Measurements from ENCODE around the gene TMEM225B. TPM values are rescaled to one million over a fixed set of nuclear protein-coding genes. Genes with fewer than 3 reads are reported as not detected.

Gene TMEM225B
- total and polyA plus RNA-seq, 4 donors, result 0.10 to 0.28 (median 0.17) TPM; not detected in 1

GRCh38 chr7:99644431-99644830 lies 46.4 kb downstream of the TMEM225B start:
- WGBS, result 98% methylated on average over 3 of the region's 3 CpGs
- Histone ChIP-seq H3K4me3 (ENCODE audit: low read depth in 1 of 3, low read length in 3 of 3) (no peak overlapping the region), H3K4me1 (ENCODE audit: control insufficient read depth in 4 of 4, insufficient read depth in 4 of 4, low read length in 3 of 4) (no peaks in the 10 kb centered on the region), H3K27me3 (ENCODE audit: control insufficient read depth in 4 of 4, insufficient read depth in 4 of 4, low read length in 3 of 4) (no peaks in the 10 kb centered on the region), H3K27ac (ENCODE audit: low read depth in 1 of 2, low read length in 2 of 2) (no peak overlapping the region), H3K9ac (ENCODE audit: low read depth in 1 of 2, low read length in 2 of 2) (no peak overlapping the region), H3K9me3 (ENCODE audit: control insufficient read depth in 4 of 4, low read length in 3 of 4) (no peaks in the 10 kb centered on the region), H3K36me3 (ENCODE audit: control insufficient read depth in 4 of 4, insufficient read depth in 3 of 4, low read depth in 1 of 4, low read length in 3 of 4) (peaks cover 0 to 20% (median 11%) of the 10 kb centered on the region in 4 donors)
- no peak for DNase-seq (ENCODE audit: low spot score)
- TF ChIP-seq TAF1 (conservative IDR thresholded peaks at IDR 0.05) (no peak), FOXA1 (IDR thresholded peaks at IDR 0.05) (no peak), EGR1 (IDR thresholded peaks at IDR 0.05; ENCODE audit: low read depth in 2 of 2) (no peak), ATF3 (IDR thresholded peaks at IDR 0.05) (no peak), CTCF (IDR thresholded peaks at IDR 0.05; ENCODE audit: low read depth, low read length, missing input control) (no peak), MAX (IDR thresholded peaks at IDR 0.05) (no peak), ZBTB33 (IDR thresholded peaks at IDR 0.05) (no peak), SP1 (IDR thresholded peaks at IDR 0.05) (no peak), NR2F2 (IDR thresholded peaks at IDR 0.05) (no peak), GABPA (IDR thresholded peaks at IDR 0.05 in 1 of 2, conservative IDR thresholded peaks at IDR 0.05 in 1 of 2) (no peak), HNF4A (conservative IDR thresholded peaks at IDR 0.05) (no peak), RAD21 (IDR thresholded peaks at IDR 0.05) (no peak), RXRA (IDR thresholded peaks at IDR 0.05) (no peak), YY1 (IDR thresholded peaks at IDR 0.05) (no peak), FOXA2 (IDR thresholded peaks at IDR 0.05) (no peak)

GRCh38 chr7:99645590-99645989 lies 47.5 kb downstream of the TMEM225B start:
- no peak for DNase-seq (ENCODE audit: low spot score)

More at GRCh38 chr7:99645590-99645989, 47.5 kb downstream of the TMEM225B start:
- TF ChIP-seq ZBTB33 (IDR thresholded peaks at IDR 0.05) (no peak), TAF1 (conservative IDR thresholded peaks at IDR 0.05) (no peak), GABPA (IDR thresholded peaks at IDR 0.05 in 1 of 2, conservative IDR thresholded peaks at IDR 0.05 in 1 of 2) (no peak), CTCF (IDR thresholded peaks at IDR 0.05; ENCODE audit: low read depth, low read length, missing input control) (no peak), HNF4A (conservative IDR thresholded peaks at IDR 0.05) (no peak), EGR1 (IDR thresholded peaks at IDR 0.05; ENCODE audit: low read depth in 2 of 2) (no peak), RXRA (IDR thresholded peaks at IDR 0.05) (no peak), YY1 (IDR thresholded peaks at IDR 0.05) (no peak), JUND (IDR thresholded peaks at IDR 0.05) (no peak), RAD21 (IDR thresholded peaks at IDR 0.05) (no peak), SP1 (IDR thresholded peaks at IDR 0.05) (no peak)
- Histone ChIP-seq H3K9me3 (ENCODE audit: control insufficient read depth in 4 of 4, low read length in 3 of 4) (no peaks in the 10 kb centered on the region), H3K4me3 (ENCODE audit: low read depth in 1 of 3, low read length in 3 of 3) (no peak overlapping the region), H3K4me1 (ENCODE audit: control insufficient read depth in 4 of 4, insufficient read depth in 4 of 4, low read length in 3 of 4) (no peaks in the 10 kb centered on the region), H3K36me3 (ENCODE audit: control insufficient read depth in 4 of 4, insufficient read depth in 3 of 4, low read depth in 1 of 4, low read length in 3 of 4) (peaks cover 0 to 22% (median 12%) of the 10 kb centered on the region in 4 donors), H3K9ac (ENCODE audit: low read depth in 1 of 2, low read length in 2 of 2) (no peak overlapping the region), H3K27ac (ENCODE audit: low read depth in 1 of 2, low read length in 2 of 2) (no peak overlapping the region), H3K27me3 (ENCODE audit: control insufficient read depth in 4 of 4, insufficient read depth in 4 of 4, low read length in 3 of 4) (no peaks in the 10 kb centered on the region)
- 94% methylated on average over 1 of the region's 1 CpG for whole genome bisulfite sequencing
